ENCODE data around the gene VIM. TPM values are rescaled to one million over a fixed set of nuclear protein-coding genes. Genes with fewer than 3 reads are reported as not detected.

Gene VIM
- total RNA-seq, 1 experiment from 2014 or later: 50.4 TPM

- ChIA-PET CTCF (no interaction called here), POLR2A (no interaction called here)
- Mint-ChIP-seq H3K36me3 (ENCODE audit: insufficient read depth, unreplicated experiment) (no peaks in the 10 kb centered on the region), H3K4me3 (ENCODE audit: unreplicated experiment) (no peak overlapping the region), H3K27me3 (ENCODE audit: insufficient read depth, unreplicated experiment) (no peaks in the 10 kb centered on the region), H3K9me3 (ENCODE audit: unreplicated experiment) (peaks cover 14% of the 10 kb centered on the region), H3K27ac (ENCODE audit: unreplicated experiment) (no peak overlapping the region), H3K4me1 (ENCODE audit: low read depth, unreplicated experiment) (no peaks in the 10 kb centered on the region)
- Histone ChIP-seq H3K27me3 (replicated peaks; ENCODE audit: control insufficient read depth, insufficient read depth, low read length) (no peaks in the 10 kb centered on the region), H3K9me3 (no peaks in the 10 kb centered on the region), H3K36me3 (ENCODE audit: control insufficient read depth, insufficient read depth, low read length) (no peaks in the 10 kb centered on the region), H3K4me1 (no peaks in the 10 kb centered on the region), H3K4me3 (ENCODE audit: low read depth, low read length) (no peak overlapping the region)
- no peak for DNase-seq
- TF ChIP-seq, protein P1, sequence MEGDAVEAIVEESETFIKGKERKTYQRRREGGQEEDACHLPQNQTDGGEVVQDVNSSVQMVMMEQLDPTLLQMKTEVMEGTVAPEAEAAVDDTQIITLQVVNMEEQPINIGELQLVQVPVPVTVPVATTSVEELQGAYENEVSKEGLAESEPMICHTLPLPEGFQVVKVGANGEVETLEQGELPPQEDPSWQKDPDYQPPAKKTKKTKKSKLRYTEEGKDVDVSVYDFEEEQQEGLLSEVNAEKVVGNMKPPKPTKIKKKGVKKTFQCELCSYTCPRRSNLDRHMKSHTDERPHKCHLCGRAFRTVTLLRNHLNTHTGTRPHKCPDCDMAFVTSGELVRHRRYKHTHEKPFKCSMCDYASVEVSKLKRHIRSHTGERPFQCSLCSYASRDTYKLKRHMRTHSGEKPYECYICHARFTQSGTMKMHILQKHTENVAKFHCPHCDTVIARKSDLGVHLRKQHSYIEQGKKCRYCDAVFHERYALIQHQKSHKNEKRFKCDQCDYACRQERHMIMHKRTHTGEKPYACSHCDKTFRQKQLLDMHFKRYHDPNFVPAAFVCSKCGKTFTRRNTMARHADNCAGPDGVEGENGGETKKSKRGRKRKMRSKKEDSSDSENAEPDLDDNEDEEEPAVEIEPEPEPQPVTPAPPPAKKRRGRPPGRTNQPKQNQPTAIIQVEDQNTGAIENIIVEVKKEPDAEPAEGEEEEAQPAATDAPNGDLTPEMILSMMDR (IDR thresholded peaks at IDR 0.05; ENCODE audit: insufficient read depth in 1 of 2, low read depth in 1 of 2, low read length in 1 of 2, severe bottlenecking in 1 of 2, unreplicated experiment in 1 of 2): no peak
- intact Hi-C loops (cut with micrococcal nuclease; ENCODE audit: unreplicated experiment): no loop called here
- BruUV-seq (replicated peaks): no TSS peak
These were observed 13.7 kb downstream of the VIM start for GRCh38 chr10:17241611-17242333.

- Histone ChIP-seq H3K27me3 (replicated peaks; ENCODE audit: control insufficient read depth, insufficient read depth, low read length) (no peaks in the 10 kb centered on the region), H3K36me3 (ENCODE audit: control insufficient read depth, insufficient read depth, low read length) (no peaks in the 10 kb centered on the region), H3K4me3 (ENCODE audit: low read depth, low read length) (no peak overlapping the region), H3K4me1 (no peaks in the 10 kb centered on the region), H3K9me3 (peaks cover 14% of the 10 kb centered on the region)
- H3K4me1 Mint-ChIP-seq (ENCODE audit: low read depth, unreplicated experiment): peaks cover 7% of the 10 kb centered on the region
- H3K27me3 Mint-ChIP-seq (ENCODE audit: insufficient read depth, unreplicated experiment): peaks cover 3% of the 10 kb centered on the region
- intact Hi-C loops (cut with micrococcal nuclease; ENCODE audit: unreplicated experiment): no loop called here
- no peak overlapping the region for H3K4me3 Mint-ChIP-seq (ENCODE audit: unreplicated experiment)
- BruUV-seq (replicated peaks): no TSS peak
- ChIA-PET POLR2A (no interaction called here), CTCF (interaction anchor here (2.0 kb wide), 1 partner anchor 15 kb away, joined by 7 read pairs; no protein-coding TSS in a partner anchor)
- no peak for DNase-seq
- peaks cover 7% of the 10 kb centered on the region for H3K36me3 Mint-ChIP-seq (ENCODE audit: insufficient read depth, unreplicated experiment)
- TF ChIP-seq, protein P1 (IDR thresholded peaks at IDR 0.05; ENCODE audit: insufficient read depth in 1 of 2, low read depth in 1 of 2, low read length in 1 of 2, severe bottlenecking in 1 of 2, unreplicated experiment in 1 of 2): no peak
- H3K27ac Mint-ChIP-seq (ENCODE audit: unreplicated experiment): no peak overlapping the region
- peaks cover 37% of the 10 kb centered on the region for H3K9me3 Mint-ChIP-seq (ENCODE audit: unreplicated experiment)
These were observed 16.8 kb downstream of the VIM start for GRCh38 chr10:17244700-17245365.

DNA sequence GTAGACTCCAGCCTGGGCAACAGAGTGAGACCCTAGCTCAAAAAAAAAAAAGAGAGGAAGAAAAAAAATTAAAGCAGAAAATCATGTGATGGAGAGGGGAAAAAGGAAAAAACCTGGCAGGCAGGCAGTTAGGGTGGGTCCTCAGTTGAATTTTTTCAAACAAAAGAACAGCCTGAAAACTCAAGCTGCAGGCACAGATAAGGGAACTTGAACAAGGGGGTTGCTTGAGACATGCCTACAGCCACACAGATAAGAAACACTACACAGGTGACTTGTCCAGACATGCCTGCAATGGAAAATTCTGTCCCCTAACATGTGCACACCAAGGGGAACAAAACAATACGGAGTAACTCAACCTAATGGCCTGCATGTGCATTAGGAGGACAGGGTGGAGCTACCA lies 19.2 kb downstream of the VIM start:
- no peaks in the 10 kb centered on the region for H3K4me1 ChIP-seq
- no peaks in the 10 kb centered on the region for H3K27me3 ChIP-seq (replicated peaks; ENCODE audit: control insufficient read depth, insufficient read depth, low read length)
- Mint-ChIP-seq H3K27ac (ENCODE audit: unreplicated experiment) (no peak overlapping the region), H3K9me3 (ENCODE audit: unreplicated experiment) (peaks cover 37% of the 10 kb centered on the region), H3K36me3 (ENCODE audit: insufficient read depth, unreplicated experiment) (peaks cover 7% of the 10 kb centered on the region), H3K4me3 (ENCODE audit: unreplicated experiment) (no peak overlapping the region), H3K27me3 (ENCODE audit: insufficient read depth, unreplicated experiment) (peaks cover 3% of the 10 kb centered on the region), H3K4me1 (ENCODE audit: low read depth, unreplicated experiment) (peaks cover 7% of the 10 kb centered on the region)
- H3K9me3 ChIP-seq: peaks cover 14% of the 10 kb centered on the region
- POLR2A ChIA-PET: no interaction called here
- BruUV-seq (replicated peaks): no TSS peak
- CTCF ChIA-PET: interaction anchor here (0.6 kb wide), 1 partner anchor 228 kb away, joined by 3 read pairs; no protein-coding TSS in a partner anchor
- TF ChIP-seq, protein P1 (IDR thresholded peaks at IDR 0.05; ENCODE audit: insufficient read depth in 1 of 2, low read depth in 1 of 2, low read length in 1 of 2, severe bottlenecking in 1 of 2, unreplicated experiment in 1 of 2): no peak
- DNase-seq: no peak
- intact Hi-C loops (cut with micrococcal nuclease; ENCODE audit: unreplicated experiment): no loop called here
- no peaks in the 10 kb centered on the region for H3K36me3 ChIP-seq (ENCODE audit: control insufficient read depth, insufficient read depth, low read length)
- H3K4me3 ChIP-seq (ENCODE audit: low read depth, low read length): no peak overlapping the region

Data from Caco-2 (cell line).